GM19324 (cell line): ENCODE results near the gene TMEM63A.
"Not testable (repeated sequence)": the region's sequence is repeated elsewhere in the genome, so short reads cannot be mapped to it uniquely, and the experiment has no call there.

Experiments used
- ATAC-seq: cut with Tn5 transposase; IDR thresholded peaks from one replicate; pipeline ENCODE4 v1.9.1; 2021; ENCODE audit warnings: mild to moderate bottlenecking, moderate library complexity; ENCODE audit not compliant: unreplicated experiment, low FRiP score

TMEM63A gene

DNA sequence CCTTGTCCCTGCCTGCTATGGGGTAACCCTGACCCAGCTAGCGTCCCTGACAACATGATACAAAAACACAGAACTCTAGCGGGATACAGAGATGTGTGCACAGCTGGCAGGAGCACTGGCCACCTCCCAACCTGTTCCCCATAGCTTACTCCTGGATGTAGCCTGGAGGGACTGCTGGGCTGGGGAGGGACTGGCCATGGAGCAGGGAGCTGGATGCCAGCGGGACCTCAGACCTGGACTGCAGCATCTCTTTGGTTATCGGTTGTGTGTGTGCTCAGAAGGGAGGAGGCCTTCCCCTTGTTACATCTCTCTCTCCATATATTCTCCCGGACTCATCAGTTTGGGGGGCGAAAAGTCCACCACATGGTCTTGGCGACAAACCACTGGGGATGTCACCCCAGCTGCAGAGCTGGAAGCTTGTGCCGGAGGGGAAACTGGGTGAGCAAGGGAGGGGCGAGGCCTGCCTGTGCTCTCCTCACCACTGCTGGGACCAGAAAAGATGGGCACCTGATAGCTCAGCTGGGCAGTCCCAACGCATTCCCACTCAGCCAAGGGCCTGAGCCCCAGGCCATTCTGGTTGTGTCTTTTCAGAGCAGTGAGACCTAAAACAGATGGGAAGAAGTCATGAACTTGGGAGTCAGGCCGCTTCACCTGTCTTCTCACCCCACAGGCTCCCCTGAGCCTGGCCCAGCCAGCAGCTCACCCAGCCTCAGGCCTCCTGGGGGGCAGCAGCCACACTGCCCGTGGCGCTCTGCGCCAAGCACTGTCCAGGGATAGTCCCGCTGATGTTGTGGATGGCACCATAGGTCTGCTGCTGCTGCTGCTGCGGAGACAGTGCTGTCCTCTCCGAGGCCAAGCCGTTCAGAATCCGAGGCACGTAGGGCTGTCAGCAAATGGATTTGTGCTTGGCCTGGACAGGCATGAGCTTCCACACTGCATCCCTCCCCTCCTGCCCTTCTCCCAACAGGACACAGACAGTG is 35.6 kb downstream of the TMEM63A start:
- no peak for ATAC-seq

DNA sequence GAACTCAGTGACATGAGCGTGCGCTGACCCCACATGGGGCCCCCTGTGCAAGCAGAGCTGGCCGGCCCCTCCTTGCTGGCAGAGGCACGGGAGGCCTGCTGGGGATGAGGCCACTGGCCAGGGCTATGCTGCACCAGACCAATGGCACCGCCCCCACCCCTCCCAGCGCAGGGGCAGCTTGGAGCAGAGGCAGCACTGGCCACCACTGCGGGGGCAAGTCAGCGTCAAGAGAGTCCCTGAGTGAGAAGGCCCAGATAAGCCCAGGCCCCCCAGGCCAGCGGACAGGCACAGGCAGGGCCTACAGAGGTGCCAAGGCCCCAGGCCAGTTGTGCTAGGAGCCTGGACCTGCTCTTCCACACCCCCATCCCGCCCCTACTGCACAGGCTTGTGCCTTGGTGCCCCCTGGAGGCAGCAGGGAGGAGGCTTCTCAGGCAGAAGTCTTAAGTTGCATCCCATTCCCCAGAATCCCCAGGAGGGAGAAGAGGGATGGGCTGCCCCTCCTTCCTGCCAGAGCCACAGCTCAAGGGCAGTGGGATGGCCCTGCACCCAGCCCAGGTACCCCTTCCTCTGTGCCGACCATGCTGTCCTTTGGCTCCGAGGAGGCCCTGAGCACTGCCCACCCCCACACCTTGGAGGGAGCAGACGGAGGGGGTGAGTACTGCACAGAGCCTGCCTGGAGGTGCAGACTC is 36.5 kb downstream of the TMEM63A start:
- no peak for ATAC-seq

DNA sequence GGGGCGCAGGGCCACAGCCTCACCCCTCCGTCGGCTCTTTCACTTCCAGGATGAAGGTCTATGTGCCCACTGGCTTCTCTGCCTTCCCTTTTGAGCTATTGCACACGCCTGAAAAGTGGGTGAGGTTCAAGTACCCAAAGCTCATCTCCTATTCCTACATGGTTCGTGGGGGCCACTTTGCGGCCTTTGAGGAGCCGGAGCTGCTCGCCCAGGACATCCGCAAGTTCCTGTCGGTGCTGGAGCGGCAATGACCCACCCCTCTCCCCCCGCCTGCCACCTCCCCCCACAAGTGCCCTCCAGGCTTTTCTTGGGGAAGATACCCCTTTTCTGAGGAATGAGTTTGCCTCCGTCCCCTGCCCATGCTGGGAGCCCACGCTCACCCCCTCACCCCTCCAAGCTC is 37.1 kb downstream of the TMEM63A start:
- ATAC-seq = no peak

DNA sequence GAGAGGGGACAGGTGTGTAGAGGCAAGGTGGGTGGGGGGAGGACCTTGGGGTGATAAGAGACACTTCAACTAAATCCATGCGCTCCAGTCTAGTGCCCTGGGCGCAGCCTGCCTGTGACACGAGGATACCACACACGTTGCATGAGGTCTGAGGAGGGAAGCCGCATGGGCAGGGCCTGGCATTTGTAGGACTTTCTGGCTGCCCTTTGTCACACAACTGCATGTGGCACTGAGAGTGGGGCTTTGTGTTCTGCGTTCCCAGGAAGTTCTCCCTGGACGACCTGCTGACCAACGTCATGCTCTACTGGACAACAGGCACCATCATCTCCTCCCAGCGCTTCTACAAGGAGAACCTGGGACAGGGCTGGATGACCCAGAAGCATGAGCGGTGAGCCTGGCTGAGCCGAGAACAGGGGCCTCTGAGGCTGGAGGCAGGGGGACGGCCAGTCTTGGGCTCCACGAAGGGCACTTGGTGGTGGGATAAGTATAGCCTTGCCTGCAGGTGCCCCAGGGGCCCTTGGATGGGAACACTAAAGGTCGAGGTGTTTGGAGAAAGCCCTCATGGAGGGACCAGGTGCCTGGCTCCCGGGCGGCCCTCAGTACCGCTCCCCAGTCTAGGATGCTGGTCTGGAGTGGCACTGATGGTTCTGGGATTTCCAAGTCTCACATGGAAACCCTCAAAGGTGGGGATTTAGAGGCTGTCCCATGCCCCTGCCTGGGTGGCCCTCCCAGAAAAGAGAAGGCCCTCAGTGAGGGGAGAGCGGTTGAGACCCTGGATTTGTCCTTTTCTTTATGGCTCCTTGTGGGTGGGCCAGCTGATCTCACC is 37.7 kb downstream of the TMEM63A start:
- ATAC-seq = no peak

DNA sequence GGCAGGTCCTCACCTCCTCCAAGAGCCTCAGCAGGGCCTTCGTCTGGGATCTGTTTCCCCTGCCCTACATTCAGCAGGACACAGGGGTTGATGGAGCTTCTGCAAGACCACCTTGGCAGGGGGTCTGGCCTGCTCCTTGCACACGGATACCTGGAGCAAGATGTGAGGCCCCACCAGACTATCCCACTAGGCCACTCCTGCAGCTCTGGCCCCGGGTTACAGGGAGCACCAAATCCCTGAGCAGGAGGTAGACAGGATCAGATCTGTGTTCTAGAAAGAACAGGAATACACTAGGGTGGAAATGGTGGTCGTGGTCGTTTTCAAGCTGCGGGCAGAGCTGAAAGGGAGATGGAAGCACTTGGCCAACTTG is 38.8 kb downstream of the TMEM63A start:
- ATAC-seq = no peak

DNA sequence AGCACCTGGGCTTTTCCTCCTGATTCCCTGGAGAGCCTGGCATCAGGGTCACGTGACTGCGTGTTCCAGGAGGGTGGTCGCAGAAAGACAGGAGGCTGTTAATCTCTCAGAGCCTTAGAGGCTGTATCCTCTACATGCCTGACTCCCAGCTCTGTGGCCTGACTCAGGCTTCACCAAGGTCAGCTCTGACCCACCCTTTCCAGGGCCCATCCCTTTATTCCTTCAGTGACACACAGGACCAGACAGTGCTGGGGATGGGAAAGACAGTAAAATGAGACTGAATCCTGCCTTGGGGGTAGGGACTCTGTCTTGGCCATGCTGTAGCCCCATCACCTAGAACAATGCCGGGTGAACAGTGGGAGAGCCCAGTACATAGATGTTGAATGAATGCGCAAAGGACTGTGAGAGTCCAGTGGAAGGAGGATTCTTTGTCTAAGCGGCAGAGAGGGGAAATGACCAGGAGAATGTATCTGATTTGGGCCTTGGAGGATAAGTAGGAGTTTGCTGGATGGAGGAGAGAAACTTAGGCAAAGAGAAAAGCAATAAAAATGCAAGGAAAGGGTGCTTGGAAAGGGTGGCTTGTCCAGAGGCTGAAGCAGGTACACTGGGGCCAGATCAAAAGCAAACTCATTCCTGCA is 39.3 kb downstream of the TMEM63A start:
- no peak for ATAC-seq

DNA sequence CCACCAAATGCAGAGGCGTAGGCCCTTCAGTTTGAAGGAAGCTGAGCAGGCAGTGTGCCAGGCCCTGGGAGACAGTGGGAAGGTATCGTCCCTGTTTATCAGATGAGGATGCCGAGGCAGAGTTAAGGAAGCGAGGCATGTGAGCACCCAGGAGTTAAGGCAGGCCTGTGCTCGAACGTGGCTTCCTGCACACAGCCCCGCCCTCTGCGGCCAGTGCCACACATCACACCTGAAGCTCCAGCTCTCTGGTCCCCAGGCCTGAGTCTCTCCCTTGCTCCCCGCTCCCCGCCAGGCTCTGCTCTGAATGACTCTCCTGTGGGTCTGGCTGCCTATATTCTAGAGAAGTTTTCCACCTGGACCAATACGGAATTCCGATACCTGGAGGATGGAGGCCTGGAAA is 40.1 kb downstream of the TMEM63A start:
- ATAC-seq = no peak

DNA sequence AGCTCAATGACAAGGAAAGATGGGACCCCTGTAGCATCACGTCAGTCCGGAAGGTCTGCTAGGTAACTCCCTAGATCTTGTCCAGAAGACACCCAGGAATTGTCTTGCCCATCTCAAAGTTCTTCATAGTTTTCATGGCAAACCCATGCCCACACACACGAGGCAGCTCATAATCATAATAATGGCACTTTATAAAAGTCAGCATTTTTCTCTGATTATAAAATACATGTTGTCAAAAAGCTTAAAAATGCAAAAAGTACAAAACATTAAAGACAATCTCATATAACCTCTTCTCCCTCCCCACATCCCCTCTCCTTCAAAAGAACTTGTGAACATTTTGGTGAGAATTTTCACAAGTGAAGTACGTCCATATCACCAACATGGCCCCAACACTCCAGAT is 41.5 kb downstream of the TMEM63A start:
- ATAC-seq = no peak

DNA sequence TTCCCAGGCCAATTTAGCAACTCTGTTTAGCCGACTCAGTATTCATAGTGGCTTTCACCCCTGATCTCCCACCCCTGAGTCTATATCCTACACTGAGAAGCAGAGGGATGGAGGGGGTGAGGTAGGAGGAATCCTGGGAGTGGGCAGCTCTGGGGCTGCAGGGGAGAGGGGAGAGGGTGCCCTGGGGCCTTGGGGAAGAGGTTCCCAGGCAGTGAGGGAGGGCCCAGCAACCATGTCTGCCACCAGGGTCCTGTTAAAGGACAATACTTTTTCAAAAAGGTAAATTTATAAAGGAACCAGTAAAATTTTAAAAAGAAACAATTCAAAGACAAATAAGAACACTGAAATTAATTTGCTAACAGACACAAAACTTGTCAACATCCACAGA is 42.0 kb downstream of the TMEM63A start:
- ATAC-seq = no peak

DNA sequence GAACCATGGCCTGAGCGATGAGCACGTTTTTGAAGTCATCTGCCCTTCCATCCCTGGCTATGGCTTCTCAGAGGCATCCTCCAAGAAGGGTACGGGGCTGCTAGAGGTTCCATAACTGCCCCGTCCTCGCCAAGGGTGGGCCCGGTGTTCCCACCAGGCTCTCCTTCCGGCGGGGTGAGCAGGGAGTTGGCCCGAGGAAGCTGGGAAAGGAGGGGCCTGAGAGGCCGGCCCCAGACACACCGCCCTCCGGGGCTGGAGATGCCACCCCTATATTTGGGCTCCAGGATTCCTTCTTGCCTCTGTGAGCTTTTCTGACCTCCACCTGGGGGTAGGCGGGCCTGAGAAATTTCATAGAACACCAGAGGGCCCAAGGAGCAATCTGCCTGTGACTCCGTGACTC is 43.4 kb downstream of the TMEM63A start:
- ATAC-seq = no peak

DNA sequence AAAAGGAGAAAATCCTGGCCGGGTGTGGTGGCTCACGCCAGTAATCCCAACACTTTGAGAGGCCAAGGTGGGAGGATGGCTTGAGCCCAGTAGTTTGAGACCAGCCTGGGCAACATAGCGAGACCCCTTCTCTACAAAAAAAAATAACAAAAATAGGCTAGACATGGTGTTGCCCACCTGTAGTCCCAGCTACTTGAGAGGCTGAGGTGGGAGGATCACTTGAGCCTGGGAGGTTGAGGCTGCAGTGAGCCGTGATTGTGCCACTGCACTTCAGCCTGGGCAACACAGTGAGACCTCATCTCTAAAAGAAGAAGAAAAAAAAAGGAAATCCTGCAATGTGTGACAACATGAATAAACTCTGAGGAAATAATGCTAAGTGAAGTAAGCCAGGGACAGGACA is 45.9 kb downstream of the TMEM63A start:
- ATAC-seq = not testable (repeated sequence)

DNA sequence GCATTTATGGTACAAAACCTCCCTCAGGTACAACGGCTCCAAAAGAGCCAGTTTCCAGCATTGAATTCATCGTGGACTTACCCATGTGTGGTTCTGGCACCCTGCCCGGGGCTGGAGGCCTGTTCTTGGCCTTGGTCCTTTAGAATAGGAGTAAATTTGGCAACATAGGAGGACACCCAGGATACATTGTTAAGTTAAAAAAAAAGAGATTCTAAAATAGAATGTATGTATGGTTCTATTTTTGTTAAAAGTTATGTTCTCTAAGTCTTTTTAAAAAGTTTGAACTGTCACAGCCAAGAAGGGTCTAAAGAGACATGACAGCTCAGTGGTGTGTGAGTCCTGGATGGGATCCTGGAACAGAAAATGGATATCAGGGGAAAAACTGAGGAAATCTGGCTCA is 46.3 kb downstream of the TMEM63A start:
- no peak for ATAC-seq

DNA sequence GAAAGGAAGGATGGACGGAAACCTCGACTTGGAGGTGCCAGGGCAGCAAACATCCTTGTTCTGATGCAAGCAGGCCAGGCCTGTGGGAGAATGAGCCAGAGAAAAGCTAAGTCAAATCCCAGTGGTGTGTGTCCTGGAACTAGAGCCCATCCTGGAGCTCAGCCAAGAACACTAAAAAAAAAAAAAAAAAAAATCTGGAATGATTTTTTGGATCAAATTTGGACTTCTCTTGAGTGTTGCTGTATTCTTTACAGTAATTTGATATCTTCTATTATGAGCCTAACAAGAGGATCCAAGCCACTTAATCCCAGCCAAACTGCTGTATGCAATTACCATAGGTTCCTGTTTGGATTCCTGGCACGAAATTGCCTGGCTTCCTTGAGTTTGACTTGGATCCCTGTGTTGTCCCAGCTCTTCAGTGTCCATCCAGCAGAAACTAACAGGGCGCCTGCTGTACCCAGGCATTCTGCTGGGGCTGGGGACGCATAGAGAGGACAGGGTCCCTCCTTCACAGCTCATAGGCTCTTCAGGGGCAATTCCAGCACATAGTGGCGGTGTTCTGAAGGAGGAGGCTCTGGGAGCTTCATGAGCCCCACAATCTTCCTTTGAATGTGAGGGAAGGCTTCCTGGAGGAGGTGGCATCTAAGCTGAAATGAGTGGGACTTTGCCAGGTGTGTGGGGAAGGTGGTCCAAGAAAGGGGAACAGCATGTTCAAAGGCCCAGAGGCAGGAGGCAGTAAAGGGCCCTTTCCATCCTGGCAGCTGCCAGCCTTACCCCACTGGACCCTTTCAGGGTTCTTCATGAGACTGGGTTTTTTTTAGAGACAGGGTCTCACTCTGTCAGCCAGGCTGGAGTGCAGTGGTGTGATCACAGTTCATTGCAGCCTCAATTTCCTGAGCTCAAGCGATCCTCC is 47.5 kb downstream of the TMEM63A start:
- no peak for ATAC-seq

DNA sequence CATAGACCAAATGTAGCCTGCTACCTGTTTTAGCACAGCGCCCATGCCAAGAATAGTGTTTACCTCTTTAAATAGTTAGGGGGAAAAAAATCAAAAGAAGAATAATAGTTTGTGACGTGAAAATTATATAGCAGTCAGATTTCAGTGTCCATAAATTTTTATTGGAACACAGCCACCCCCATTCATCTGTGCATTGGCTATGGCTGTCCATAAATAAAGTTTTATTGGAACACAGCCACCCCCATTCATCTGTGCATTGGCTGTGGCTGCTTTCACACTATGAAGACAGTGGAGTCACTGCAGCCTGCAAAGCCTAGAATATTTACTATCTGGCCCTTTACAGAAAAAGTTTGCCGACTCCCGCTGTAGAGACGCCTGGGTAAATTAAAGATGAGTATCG is 51.3 kb downstream of the TMEM63A start:
- no peak for ATAC-seq

DNA sequence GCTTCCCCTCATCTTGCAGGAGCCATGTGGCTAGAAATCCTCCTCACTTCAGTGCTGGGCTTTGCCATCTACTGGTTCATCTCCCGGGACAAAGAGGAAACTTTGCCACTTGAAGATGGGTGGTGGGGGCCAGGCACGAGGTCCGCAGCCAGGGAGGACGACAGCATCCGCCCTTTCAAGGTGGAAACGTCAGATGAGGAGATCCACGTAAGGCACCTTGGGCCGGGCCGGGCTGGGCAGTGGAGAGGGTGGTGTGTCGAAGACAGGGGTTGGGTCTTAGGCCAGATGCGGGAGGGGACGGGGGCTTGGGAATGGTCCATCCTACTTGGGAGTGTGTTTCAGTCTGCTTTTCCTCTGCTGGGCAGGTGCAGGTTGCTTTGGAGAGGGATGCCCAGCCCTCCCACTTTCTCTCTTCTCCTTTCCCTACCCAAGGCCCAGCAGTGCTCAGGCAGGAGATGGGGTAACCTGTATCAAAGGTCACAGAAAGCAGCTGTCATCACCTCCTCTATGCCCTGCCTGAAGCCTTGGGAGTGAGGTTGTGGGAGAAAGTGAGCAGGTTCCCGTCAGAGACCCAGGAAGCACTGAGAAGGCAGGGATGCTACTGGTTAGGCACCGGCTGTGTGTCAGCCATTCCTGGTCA is 53.4 kb downstream of the TMEM63A start:
- ATAC-seq = no peak

DNA sequence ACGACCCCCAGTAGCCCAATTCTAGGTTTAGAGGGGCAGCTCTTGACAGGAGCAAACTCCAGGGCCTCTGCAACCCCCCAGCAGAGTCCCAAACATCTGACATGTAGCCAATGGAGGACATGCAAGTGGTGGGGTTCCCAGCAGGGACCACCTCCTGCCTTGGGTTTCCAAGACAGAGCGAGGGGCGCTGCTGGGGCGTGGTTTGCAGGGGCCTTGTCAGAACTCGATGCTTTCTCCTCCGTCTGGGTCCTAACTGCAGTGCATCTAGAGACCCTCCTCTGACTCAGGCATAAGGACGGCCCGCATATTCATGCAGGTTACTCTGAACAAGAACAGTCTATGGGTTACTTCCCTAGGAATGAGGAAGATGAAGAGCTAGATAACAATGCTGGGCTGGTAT is 55.1 kb downstream of the TMEM63A start:
- ATAC-seq = no peak

DNA sequence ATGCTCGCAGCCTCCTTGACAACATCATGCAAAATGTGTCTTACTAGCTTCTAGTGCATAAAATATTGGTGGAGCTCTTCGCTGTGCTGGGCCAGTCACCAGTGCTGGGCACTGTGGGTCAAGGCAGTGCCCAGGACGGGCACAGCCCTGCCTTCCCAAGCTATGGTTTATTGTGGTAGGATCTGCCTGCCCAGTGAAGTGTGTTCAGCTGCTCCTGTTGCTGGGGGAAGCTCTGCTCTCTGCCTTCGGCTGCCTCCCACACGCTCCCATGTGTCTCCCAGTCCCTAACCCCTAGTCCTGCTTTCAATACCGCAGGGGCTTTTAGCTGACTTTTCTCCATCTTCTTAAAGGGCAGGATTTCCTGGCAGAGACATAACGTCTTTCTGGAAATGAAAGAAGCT is 56.6 kb downstream of the TMEM63A start:
- no peak for ATAC-seq

DNA sequence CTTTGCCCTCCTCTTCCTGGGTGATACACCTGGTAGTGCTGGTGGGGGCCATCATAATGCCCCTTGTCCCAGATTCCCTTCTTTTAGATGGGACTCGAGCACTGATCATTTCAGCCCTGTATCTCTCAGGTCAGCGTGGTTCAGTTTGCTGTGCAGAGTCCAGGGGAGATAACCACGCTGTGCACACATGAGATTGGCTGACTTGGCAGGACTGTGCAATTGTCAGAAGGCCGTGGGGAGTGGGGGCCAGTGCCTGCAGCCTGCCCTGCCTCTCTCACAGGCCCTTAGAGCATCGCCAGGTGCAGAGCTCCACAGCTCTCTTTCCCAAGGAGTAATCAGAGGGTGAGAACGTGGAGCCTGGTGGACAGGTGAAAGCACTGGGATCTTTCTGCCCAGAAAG is 57.1 kb downstream of the TMEM63A start:
- ATAC-seq = no peak

DNA sequence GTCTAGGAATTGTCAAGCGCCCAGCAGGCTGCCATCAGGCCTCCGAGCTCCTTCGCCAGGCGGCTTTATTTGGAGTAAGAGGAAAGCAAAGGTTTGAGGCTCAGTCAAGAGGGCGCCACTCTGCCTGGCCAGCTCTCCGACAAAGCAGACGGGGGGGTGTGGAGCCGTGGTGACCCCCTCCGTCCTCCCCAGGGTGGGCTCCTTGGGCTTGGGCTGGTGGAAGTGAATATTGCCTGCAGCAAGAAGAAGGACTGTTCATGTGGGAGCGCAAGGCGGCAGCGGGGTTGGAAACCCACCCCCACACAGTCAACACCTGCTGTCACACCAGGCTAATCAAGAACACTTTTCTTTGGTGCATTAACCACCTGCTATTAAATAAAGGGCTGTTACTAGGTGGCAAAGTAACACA is 57.6 kb downstream of the TMEM63A start:
- no peak for ATAC-seq
